Measurements from ENCODE around the gene CDK4. TPM values are rescaled to one million over a fixed set of nuclear protein-coding genes. Genes with fewer than 3 reads are reported as not detected.
"Not testable (repeated sequence)": the region's sequence is repeated elsewhere in the genome, so short reads cannot be mapped to it uniquely, and the experiment has no call there.

CDK4 gene
- total RNA-seq, 2 donors from 2014 or later, result 132 to 242 TPM

GRCh38 chr12:57777911-57778310 is 25.8 kb upstream of the CDK4 start:
- Mint-ChIP-seq H3K27me3 (no peaks in the 10 kb centered on the region), H3K36me3 (ENCODE audit: low read depth) (peaks cover 24% of the 10 kb centered on the region), H3K4me3 (no peak overlapping the region), H3K9me3 (no peaks in the 10 kb centered on the region), H3K4me1 (peaks cover 34% of the 10 kb centered on the region), H3K27ac (no peak overlapping the region)
- ATAC-seq (replicated peaks), result no peak

GRCh38 chr12:57777367-57777766 is 25.3 kb upstream of the CDK4 start:
- no peak for ATAC-seq (replicated peaks)
- Mint-ChIP-seq H3K9me3 (no peaks in the 10 kb centered on the region), H3K4me1 (peaks cover 30% of the 10 kb centered on the region), H3K36me3 (ENCODE audit: low read depth) (peaks cover 18% of the 10 kb centered on the region), H3K27me3 (no peaks in the 10 kb centered on the region), H3K27ac (no peak overlapping the region), H3K4me3 (no peak overlapping the region)

- no peaks in the 10 kb centered on the region for H3K9me3 Mint-ChIP-seq
- H3K4me1 Mint-ChIP-seq, result peaks cover 26% of the 10 kb centered on the region
- peak overlapping the region; percentile 8 for H3K27ac Mint-ChIP-seq
- H3K36me3 Mint-ChIP-seq (ENCODE audit: low read depth), result peaks cover 25% of the 10 kb centered on the region
- ATAC-seq (replicated peaks), result no peak
- H3K4me3 Mint-ChIP-seq, result no peak overlapping the region
- H3K27me3 Mint-ChIP-seq, result no peaks in the 10 kb centered on the region
Observed at GRCh38 chr12:57776247-57776587, 24.1 kb upstream of the CDK4 start.

- peak overlapping the region; percentile 8 for H3K27ac Mint-ChIP-seq
- no peaks in the 10 kb centered on the region for H3K9me3 Mint-ChIP-seq
- no peak for ATAC-seq (replicated peaks)
- no peaks in the 10 kb centered on the region for H3K27me3 Mint-ChIP-seq
- no peak overlapping the region for H3K4me3 Mint-ChIP-seq
- peaks cover 31% of the 10 kb centered on the region for H3K4me1 Mint-ChIP-seq
- peaks cover 30% of the 10 kb centered on the region for H3K36me3 Mint-ChIP-seq (ENCODE audit: low read depth)
Observed at GRCh38 chr12:57775563-57776246, 23.6 kb upstream of the CDK4 start.

- Mint-ChIP-seq H3K36me3 (ENCODE audit: low read depth) (peaks cover 36% of the 10 kb centered on the region), H3K9me3 (no peaks in the 10 kb centered on the region), H3K27me3 (no peaks in the 10 kb centered on the region), H3K4me1 (peaks cover 32% of the 10 kb centered on the region), H3K4me3 (no peak overlapping the region), H3K27ac (no peak overlapping the region)
- no peak for ATAC-seq (replicated peaks)
Observed at GRCh38 chr12:57775044-57775443, 22.9 kb upstream of the CDK4 start.

- Mint-ChIP-seq H3K4me1 (peaks cover 33% of the 10 kb centered on the region), H3K36me3 (ENCODE audit: low read depth) (peaks cover 40% of the 10 kb centered on the region), H3K4me3 (peak overlapping the region; percentile 95)
- H3K27me3 Mint-ChIP-seq; H3K27ac Mint-ChIP-seq; H3K9me3 Mint-ChIP-seq; ATAC-seq (replicated peaks): not testable (repeated sequence)
Observed at GRCh38 chr12:57774634-57775033, 22.5 kb upstream of the CDK4 start.

GRCh38 chr12:57772429-57773322 is 20.6 kb upstream of the CDK4 start, which contains the start of gene EEF1AKMT3:
EEF1AKMT3 (plus strand) TSS chr12:57772614; CDS start chr12:57772725, 111 bp downstream.
- peaks cover 30% of the 10 kb centered on the region for H3K4me1 Mint-ChIP-seq
- no peaks in the 10 kb centered on the region for H3K27me3 Mint-ChIP-seq
- peaks cover 60% of the 10 kb centered on the region for H3K36me3 Mint-ChIP-seq (ENCODE audit: low read depth)
- H3K4me3 Mint-ChIP-seq, result peak within 1 kb of the TSS; percentile 95
- no peaks in the 10 kb centered on the region for H3K9me3 Mint-ChIP-seq
- peak within 1 kb of the TSS; percentile 96 for H3K27ac Mint-ChIP-seq
- ATAC-seq (replicated peaks), result peak; percentile 48

GRCh38 chr12:57771873-57772428 is 19.8 kb upstream of the CDK4 start, which contains the start of gene METTL1:
METTL1 (minus strand) TSS chr12:57772105; CDS start chr12:57772083, 22 bp downstream.
- peak within 1 kb of the TSS; percentile 95 for H3K4me3 Mint-ChIP-seq
- no peaks in the 10 kb centered on the region for H3K27me3 Mint-ChIP-seq
- H3K27ac Mint-ChIP-seq, result peak within 1 kb of the TSS; percentile 96
- H3K36me3 Mint-ChIP-seq (ENCODE audit: low read depth), result peaks cover 64% of the 10 kb centered on the region
- H3K4me1 Mint-ChIP-seq, result peaks cover 30% of the 10 kb centered on the region
- H3K9me3 Mint-ChIP-seq, result no peaks in the 10 kb centered on the region
- peak; percentile 91 for ATAC-seq (replicated peaks)

- peak overlapping the region; percentile 95 for H3K4me3 Mint-ChIP-seq
- H3K27me3 Mint-ChIP-seq, result no peaks in the 10 kb centered on the region
- peak; percentile 78 for ATAC-seq (replicated peaks)
Observed at GRCh38 chr12:57771236-57771872, 19.2 kb upstream of the CDK4 start.

GRCh38 chr12:57770734-57771133 is 18.6 kb upstream of the CDK4 start:
- peak overlapping the region; percentile 96 for H3K27ac Mint-ChIP-seq
- ATAC-seq (replicated peaks), result no peak
- peaks cover 25% of the 10 kb centered on the region for H3K4me1 Mint-ChIP-seq
- H3K9me3 Mint-ChIP-seq, result no peaks in the 10 kb centered on the region
- peaks cover 60% of the 10 kb centered on the region for H3K36me3 Mint-ChIP-seq (ENCODE audit: low read depth)
- H3K4me3 Mint-ChIP-seq, result peak overlapping the region; percentile 95
- H3K27me3 Mint-ChIP-seq, result no peaks in the 10 kb centered on the region

More at GRCh38 chr12:57771236-57771872, 19.2 kb upstream of the CDK4 start:
- H3K9me3 Mint-ChIP-seq, result no peaks in the 10 kb centered on the region
- H3K4me1 Mint-ChIP-seq, result peaks cover 30% of the 10 kb centered on the region
- peak overlapping the region; percentile 96 for H3K27ac Mint-ChIP-seq
- H3K36me3 Mint-ChIP-seq (ENCODE audit: low read depth), result peaks cover 64% of the 10 kb centered on the region

GRCh38 chr12:57769594-57769993 is 17.5 kb upstream of the CDK4 start:
- ATAC-seq (replicated peaks), result no peak
- Mint-ChIP-seq H3K9me3 (no peaks in the 10 kb centered on the region), H3K4me1 (peaks cover 23% of the 10 kb centered on the region), H3K4me3 (peak overlapping the region; percentile 95), H3K27ac (peak overlapping the region; percentile 7), H3K36me3 (ENCODE audit: low read depth) (peaks cover 63% of the 10 kb centered on the region), H3K27me3 (no peaks in the 10 kb centered on the region)

GRCh38 chr12:57767876-57768275 is 15.8 kb upstream of the CDK4 start:
- H3K4me1 Mint-ChIP-seq, result peaks cover 32% of the 10 kb centered on the region
- no peak for ATAC-seq (replicated peaks)
- H3K9me3 Mint-ChIP-seq, result no peaks in the 10 kb centered on the region
- no peaks in the 10 kb centered on the region for H3K27me3 Mint-ChIP-seq
- H3K4me3 Mint-ChIP-seq, result peak overlapping the region; percentile 93
- no peak overlapping the region for H3K27ac Mint-ChIP-seq
- peaks cover 75% of the 10 kb centered on the region for H3K36me3 Mint-ChIP-seq (ENCODE audit: low read depth)

- peaks cover 32% of the 10 kb centered on the region for H3K4me1 Mint-ChIP-seq
- ATAC-seq (replicated peaks), result no peak
- no peak overlapping the region for H3K27ac Mint-ChIP-seq
- no peaks in the 10 kb centered on the region for H3K9me3 Mint-ChIP-seq
- peaks cover 80% of the 10 kb centered on the region for H3K36me3 Mint-ChIP-seq (ENCODE audit: low read depth)
- H3K4me3 Mint-ChIP-seq, result peak overlapping the region; percentile 93
- H3K27me3 Mint-ChIP-seq, result no peaks in the 10 kb centered on the region
Observed at GRCh38 chr12:57767305-57767698, 15.2 kb upstream of the CDK4 start.
